HG03432 (cell line): Measurements from ENCODE around the gene BAIAP2L2.
A peak's percentile ranks its signal among the peaks of the same experiment; 100 is the strongest.
"Not testable (repeated sequence)": the region's sequence is repeated elsewhere in the genome, so short reads cannot be mapped to it uniquely, and the experiment has no call there.

ENCODE experiments used
- ATAC-seq: cut with Tn5 transposase; IDR thresholded peaks from one replicate; pipeline ENCODE4 v1.9.1; 2021; ENCODE audit warnings: mild to moderate bottlenecking, moderate library complexity; ENCODE audit not compliant: unreplicated experiment

BAIAP2L2 gene

DNA sequence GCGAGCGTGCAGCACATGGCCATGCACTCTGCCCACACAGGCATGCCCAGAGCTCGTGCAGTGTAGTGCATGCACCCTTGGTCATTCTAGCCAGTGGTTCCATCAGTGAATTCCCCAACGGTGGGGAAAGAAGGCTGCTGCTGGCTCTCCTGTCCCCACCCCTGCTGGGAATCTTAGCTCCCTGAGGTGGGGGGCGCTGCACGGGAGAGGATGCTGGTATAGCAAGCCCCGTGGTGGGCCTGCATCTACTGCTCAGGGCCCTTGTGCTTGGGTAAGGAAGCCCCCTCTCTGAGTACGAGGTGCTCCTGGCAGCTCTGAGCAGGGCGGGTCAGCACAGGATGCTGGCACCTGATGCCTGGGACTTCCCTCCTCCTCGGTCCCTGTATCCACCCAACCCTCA lies 18.5 kb upstream of the BAIAP2L2 start:
- ATAC-seq = no peak

DNA sequence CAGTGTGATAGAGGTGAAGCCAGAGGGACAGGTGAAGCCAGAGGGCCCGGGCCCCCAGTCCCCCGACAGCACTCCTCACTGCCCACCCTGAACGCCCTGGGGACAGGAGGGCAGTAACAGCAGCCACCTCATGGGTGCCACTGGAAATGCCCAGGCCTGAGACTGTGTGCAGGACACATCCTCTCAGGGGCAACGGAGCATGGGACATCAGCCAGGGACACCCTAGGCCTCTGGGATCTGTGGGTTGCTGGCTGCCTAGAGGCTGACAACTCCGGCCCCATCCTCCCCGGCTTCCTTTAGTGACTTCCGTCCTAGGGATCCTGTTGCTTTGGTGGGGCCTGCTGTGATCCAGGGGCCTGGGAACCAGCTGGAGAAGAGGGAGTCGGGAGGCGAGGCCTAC lies 17.4 kb upstream of the BAIAP2L2 start:
- no peak for ATAC-seq

DNA sequence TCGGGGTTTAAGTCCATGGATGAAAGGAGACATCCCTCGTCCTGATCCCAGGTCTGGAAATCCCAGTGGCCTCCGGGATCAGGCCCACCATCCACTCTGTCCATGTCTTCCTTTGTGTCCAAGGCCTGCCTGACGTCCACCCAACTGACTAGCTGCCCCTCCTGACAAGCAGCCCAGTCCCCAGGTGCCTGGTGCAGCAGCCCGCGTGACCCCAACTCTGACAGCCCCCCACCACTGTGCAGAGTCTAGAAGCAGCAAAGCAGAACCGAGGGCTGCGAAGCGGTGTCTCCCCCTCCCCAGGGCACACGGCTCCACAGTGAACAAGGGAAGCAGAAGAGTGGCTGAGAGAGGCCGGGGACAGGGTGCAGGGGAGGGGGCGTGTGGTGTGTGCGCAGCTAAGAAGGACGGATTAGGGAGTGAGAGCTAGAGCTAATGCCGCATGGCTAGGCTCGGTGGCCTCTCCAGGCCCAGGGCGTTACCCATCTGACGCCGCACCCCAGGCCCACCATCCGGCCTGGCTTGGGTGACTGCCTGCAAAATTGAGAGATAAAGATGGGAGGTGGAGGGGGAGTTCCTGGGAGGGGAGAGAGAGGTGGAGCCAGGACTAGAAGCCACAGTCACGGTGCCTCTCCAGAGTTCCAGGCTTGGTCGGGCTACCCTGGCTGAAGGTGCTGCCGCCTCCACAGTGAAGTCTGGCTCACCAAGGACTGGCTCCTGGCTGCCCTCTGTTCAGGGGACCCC lies 16.6 kb upstream of the BAIAP2L2 start:
- ATAC-seq = no peak

DNA sequence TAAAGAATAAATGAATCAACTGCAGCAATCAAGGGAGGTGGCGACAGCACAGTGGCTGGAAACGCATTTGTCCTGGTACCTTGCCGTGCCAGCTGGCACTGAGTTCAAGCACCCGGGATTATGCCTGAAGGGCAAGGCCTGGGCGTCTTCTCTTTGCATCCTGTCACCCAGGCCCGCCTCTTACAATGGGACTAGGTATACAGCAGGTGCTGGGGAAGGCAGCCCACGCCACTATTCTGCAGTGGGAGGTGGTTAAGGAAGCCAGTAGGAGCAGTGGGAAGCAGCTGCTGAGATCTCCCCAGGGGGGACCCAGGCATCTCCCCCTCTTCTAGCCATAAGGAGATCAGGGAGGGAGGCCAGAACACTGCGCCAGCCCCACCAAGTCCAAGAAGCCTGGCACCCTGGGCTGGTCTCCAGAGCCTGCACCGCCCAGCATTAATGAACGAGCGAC lies 15.3 kb upstream of the BAIAP2L2 start:
- no peak for ATAC-seq

- ATAC-seq = no peak
Measured at GRCh38 chr22:38125038-38125610, 14.6 kb upstream of the BAIAP2L2 start.

DNA sequence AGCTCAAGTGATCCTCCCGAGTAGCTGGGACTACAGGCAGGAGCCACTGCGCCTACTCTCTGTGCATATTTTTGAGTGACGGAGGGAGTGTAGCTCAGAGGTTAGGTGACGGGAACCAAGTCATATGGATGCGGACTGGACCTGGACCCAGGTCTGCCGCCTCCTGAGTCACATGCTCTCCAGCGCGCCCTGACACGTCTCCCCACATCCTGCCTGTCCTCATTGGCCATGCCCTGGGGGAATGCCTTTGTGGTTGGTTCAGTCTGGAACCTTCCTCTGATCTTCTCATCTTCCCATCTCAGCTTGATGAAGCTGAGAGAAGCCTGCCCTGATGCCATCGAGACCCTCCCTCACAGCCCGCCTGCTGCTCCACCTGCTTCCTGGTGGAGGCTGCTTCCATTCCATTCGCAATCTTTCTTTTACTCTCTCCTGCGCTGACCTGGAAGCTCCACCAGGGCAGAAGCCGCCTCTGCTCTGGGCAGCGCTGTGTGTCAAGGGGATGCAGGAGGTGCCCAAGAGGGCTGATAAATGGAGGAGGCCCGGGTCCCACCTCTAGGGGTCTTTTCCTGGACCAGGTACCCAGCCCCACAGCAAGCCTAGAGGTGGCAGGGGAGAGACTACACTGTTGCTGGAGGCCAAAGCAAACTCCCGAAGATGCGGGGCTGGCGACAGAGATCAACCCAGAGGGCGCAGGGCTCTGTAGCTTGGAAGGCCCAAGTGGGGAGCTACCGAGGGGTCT lies 13.9 kb upstream of the BAIAP2L2 start:
- ATAC-seq = no peak

DNA sequence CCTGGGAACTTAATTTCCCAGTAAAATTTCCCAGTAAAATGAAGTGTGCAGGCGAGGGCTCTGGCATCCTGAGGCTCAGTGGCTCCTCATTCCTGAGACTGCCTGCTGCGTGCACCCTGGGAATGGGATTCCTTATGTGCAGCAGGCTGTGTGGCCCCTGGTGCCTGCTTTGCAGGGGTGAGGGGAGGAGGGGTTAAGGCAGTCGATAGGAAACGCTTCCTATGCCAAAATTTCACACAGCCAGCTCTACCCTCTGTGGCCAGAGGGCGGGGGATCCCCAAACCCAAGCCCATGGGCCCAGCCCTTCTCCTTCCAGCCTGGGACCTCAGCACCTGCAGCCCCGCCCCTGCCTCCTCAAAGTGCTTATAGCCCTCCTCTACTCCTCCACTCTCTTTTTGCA lies 12.1 kb upstream of the BAIAP2L2 start:
- no peak for ATAC-seq

DNA sequence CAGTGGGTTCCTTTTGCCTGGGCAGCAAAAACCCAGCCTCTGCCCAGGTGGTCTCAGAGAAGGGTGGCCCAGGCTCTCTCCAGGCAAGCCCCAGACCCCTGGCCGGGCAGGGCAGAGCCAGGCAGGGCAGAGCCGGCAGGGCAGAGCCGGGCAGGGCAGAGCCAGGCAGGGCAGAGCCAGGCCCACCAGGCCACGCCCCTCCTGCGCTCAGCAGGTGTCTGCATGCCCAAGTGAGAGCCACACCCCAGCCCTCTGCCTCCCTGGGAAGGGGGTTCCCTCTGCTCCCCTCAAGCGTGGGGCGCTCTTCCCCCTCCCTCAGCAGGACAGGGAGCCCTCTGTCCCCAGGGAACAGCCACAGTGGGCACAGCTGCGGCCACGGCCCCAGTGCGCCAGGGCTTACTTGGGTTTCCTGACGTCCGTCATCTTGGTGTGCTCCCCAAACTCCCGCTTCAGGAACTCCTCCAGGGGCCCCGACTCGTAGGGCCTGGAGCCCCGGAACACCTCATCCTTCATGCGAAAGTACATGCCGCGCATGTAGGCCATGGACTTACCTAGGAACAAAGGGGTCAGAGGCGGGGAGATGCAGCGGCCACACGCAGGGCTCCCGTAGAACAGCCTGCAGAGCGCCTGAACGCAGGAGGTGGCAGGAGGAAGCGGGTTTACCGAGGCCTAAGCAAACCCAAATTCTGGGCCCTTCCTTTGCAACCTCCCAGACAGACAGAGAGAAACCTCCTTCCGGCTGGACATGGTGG lies 10.1 kb upstream of the BAIAP2L2 start:
- no peak for ATAC-seq

DNA sequence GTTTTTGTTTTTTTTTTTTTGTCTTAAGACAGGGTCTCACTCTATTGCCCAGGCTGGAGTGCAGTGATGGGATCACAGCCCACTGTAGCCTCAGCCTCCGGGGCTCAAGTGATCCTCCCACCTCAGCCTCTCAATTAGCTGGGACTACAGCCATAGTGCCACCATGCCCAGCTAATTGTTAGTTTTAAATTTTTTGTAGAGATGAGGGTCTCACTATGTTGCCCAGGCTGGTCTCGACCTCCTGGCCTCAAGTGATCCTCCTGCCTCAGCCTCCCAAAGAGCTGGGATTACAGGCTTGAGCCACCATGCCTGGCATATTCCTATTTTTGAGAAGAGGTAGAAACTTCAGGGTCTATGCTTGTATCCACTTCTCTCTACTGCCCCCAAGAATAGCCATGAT lies 8.3 kb upstream of the BAIAP2L2 start:
- ATAC-seq = not testable (repeated sequence)

- no peak for ATAC-seq
Measured at GRCh38 chr22:38118182-38118581, 7.7 kb upstream of the BAIAP2L2 start.

DNA sequence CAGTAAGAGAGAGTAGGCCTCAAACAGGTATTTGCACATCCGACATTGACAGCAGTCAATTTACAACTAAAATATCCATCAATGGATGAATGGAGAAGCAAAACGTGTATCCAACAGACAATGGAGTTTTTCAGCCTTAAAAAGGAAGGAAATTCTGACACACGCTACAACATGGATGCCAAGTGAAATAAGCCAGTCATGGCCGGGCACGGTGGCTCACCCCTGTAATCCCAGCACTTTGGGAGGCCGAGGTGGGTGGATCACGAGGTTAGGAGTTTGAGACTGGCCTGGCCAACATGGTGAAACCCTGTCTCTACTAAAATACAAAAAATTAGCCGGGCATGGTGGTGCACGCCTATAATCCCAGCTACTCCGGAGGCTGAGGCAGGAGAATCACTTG lies 7.1 kb upstream of the BAIAP2L2 start:
- ATAC-seq = not testable (repeated sequence)

GRCh38 chr22:38115423-38116205 lies 5.1 kb upstream of the BAIAP2L2 start:
- no peak for ATAC-seq

GRCh38 chr22:38114484-38115398 lies 4.3 kb upstream of the BAIAP2L2 start:
- ATAC-seq = peak; percentile 48

- ATAC-seq = no peak
Measured at GRCh38 chr22:38112381-38112780, 1.9 kb upstream of the BAIAP2L2 start.

DNA sequence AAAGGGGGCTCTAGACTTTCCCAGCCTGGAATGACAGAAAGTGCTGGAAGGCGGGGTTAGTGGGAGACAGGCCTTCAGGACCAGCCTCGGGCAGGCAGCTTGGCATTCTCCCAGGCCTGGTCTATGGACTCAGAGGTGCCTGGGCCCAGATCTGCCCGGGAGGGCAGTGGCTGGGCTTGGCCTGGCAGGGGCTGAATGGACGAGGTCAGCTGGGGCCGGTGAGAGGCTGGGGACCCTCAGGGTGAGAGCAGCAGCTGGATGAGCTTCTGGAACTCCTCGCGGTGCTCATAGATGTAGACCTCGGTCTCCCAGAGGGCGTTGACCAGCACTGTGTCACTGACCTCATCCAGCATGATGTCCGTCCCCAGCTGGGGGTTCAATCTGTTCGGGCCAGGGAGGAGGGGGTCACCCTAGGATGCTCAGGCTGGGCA lies 1.5 kb upstream of the BAIAP2L2 start:
- no peak for ATAC-seq

DNA sequence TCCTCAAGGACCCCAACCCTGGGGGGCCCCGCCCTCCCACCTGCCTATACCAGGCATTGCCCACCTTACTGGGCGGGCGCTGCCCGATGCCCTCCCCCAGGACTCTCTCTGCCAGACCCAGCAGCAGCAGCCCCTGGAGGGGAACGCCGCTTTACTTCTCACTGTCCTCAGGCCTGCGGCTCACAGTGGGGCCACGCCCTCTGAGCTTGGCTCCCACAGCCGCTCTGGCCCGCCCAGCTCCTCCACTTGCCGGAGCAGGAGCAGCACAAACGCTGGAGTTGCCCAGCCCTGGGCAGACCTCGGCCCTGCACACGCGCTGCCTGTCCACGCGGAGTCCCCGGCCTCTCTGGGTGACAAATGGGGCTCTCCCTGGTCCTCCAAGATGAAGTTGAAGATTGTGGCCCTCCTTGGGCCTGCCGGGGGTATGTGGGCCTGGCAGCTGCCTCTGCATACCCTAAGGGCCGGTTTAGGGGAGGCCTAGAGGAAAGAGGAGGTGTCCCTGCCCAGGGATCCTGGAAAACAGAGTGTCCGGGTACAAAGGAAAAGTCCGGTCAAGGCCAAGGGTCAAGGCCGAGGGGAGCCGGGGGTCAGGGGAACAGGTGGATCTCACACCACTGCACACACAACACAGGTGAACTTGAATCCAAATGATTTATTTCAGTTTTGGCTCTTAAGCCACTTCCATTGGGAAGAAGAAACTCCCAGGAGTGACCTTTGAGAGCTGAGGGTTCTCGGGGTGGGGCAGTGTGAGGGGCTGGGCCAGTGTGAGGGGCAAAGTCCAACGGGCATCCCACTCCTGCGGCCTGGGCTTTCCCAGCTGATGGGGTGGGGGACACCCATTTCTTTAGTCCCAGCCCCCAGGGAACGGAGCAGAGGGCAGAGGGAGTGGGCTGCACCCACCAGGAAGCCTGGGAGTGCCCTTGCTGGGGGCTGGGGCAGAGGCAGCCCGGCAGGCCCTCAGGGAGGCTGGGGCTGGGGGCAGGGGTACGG lies 674 bp upstream of the BAIAP2L2 start:
- ATAC-seq = no peak

GRCh38 chr22:38109371-38110001 lies 998 bp downstream of the BAIAP2L2 start:
- ATAC-seq = no peak
